HG02678 (cell line): ENCODE results near the gene PCGF6.
"Not testable (repeated sequence)": the region's sequence is repeated elsewhere in the genome, so short reads cannot be mapped to it uniquely, and the experiment has no call there.

Experiments
- ATAC-seq: cut with Tn5 transposase; IDR thresholded peaks from one replicate; pipeline ENCODE4 v1.9.1; 2021; ENCODE audit warnings: mild to moderate bottlenecking, moderate library complexity; ENCODE audit not compliant: unreplicated experiment

Gene PCGF6

DNA sequence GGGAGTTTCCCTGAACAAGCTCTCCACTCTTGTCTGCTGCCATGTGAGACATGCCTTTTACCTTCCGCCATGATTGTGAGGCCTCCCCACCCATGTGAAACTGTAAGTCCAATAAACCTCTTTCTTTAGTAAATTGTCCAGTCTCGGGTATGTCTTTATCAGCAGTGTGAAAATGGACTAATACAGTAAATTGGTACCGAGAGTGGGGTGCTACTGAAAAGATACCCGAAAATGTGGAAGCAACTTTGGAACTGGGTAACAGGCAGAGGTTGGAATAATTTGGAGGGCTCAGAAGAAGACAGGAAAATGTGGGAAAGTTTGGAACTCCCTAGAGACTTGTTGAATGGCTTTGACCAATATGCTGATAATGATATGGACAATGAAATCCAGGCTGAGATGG lies 92.0 kb downstream of the PCGF6 start:
- ATAC-seq, result not testable (repeated sequence)

DNA sequence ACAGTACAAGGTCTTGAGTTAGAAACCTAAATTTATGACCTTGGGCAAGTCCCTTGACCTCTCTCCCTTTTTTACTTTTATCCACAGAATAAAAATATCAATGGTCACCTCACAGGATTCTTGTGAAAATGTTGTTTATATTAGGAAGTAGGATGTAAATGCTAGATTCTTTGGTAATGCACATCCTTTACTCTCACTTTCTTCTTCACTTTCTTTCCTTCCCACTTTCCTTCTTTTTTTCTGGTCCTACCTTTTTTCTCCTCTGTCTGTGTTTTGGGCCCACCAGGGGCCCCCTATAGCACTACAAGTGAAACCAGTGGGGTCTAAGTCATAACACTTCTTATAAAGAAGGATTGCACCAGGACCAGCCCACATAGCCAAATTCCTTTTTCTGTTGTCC lies 93.1 kb downstream of the PCGF6 start:
- ATAC-seq, result no peak

DNA sequence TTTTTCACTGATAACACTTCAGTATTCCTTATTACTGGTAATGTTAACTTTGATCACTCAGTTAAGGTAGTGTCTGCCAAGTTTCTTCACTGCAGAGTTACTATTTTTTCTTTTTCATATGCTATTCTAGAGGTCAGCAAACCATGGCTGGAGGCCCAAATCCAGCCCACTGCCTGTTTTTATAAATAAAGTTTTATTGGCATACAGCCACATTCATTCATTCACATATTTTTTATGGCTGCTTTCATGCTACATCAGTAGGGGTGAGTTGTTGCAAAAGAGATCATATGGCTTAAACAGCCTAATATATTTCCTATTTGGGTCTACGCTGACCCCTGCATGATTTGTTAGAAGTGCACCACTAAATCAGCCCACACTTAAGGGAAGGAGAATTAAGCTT lies 94.3 kb downstream of the PCGF6 start:
- ATAC-seq, result no peak

DNA sequence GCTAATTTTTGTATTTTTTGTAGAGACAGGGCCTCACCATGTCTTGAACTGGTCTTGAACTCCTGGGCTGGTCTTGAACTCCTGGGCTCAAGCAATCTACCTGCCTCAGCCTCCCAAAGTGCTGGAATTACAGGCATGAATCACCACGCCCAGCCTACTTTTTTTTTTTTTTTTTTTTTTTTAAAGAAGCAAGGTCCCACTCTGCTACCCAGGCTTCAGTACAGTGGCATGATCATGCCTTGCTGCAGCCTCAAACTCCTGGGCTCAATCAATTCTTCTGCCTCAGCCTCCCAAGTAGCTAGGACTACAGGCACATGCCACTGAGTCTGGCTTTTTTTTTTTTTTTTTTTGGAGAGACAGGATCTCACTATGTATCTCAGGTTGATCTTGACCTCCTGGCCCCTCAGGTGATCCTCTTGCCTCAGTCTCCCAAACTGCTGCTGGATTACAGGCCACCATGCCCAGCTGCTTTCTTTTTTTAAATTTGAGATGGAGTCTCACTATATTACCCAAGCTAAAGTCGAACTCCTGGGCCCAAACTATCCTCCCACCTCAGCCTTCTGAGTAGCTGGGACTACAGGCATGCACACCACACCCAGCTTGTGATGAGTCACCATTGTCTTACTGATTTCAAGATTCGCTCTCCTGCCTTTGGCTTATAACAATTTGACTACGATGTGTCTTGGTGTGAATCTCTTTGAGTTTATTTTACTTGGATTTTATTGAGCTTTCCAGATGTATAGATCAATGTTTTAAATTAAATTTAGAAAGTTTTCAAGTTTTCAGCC lies 96.2 kb downstream of the PCGF6 start:
- no peak for ATAC-seq

DNA sequence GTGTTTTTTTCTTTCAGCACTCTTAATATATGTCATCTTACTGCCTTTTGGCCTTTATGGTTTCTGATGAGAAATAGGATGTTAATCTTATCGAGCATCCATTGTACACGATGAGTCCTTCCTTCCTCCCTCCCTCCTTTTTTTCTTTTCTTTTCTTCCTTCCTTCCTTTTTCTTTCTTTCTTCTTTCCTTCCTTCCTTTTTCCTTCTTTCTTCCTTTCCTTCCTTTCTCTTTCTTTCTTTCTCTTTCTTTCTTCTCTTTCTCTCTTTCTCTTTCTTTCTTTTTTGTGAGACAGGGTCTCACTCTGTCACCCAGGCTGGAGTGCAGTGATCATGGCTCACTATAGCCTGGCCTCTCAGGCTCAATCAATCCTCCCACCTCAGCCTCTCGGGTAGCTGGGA lies 96.8 kb downstream of the PCGF6 start:
- ATAC-seq, result no peak
